ENCODE results near the gene TRMT61A.

TRMT61A gene

DNA sequence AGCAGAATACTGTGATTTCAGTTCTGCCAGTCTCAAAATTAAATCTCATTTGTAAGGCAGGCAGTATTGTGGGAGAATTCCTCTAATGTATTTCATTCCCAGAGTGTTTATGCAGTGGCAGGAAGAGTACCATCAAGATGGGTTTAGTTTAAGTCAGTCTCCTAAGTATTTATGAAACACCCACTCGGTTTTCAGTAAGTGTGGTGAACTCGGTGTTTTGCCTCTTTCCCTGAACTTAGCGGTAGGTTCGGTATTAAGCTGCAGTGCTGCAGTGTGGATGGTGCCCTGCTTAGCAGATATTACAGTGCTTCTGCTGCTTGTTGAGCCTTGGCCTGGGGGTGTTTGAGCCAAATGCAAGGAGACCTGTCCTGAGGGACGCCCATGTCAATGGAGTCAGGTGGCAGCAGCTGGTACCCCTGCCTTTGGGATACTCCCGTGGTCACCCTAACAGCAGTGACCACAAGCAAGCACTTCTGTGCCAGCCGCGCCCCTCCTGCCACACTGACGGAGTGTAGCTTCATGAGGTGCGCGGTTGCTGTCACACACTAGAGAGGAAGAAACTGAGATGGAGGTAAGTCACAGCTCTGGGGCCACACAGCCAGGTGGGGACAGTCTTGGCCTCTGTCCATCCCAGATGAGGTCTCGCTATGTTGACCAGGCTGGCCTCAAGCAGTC is 49.5 kb downstream of the TRMT61A start:
- Histone ChIP-seq H3K36me3 (ENCODE audit: control insufficient read depth, insufficient read depth, low read length) (peaks cover 69% of the 10 kb centered on the region), H3K4me3 (ENCODE audit: extremely low read depth, insufficient read depth, low read length, poor library complexity, severe bottlenecking) (no peak overlapping the region), H3K4me1 (ENCODE audit: control insufficient read depth, insufficient read depth, low read length, poor library complexity, severe bottlenecking) (peaks cover 15% of the 10 kb centered on the region), H3K9me3 (ENCODE audit: control insufficient read depth, low read length) (no peaks in the 10 kb centered on the region), H3K27ac (ENCODE audit: low read depth, low read length, severe bottlenecking) (no peak overlapping the region)
- 97 to 98% methylated on average over 12 of the region's 12 CpGs for WGBS, 2 experiments (ENCODE audit: insufficient coverage in 2 of 2)

GRCh38 chr14:103581206-103581605 is 52.2 kb downstream of the TRMT61A start:
- Histone ChIP-seq H3K4me3 (ENCODE audit: extremely low read depth, insufficient read depth, low read length, poor library complexity, severe bottlenecking) (no peak overlapping the region), H3K9me3 (ENCODE audit: control insufficient read depth, low read length) (no peaks in the 10 kb centered on the region)
- 98% methylated on average over 9 to 10 of the region's 11 CpGs for WGBS, 2 experiments (ENCODE audit: insufficient coverage in 2 of 2)

GRCh38 chr14:103581954-103582703 is 53.1 kb downstream of the TRMT61A start:
- 97 to 98% methylated on average over 26 of the region's 26 CpGs for WGBS, 2 experiments (ENCODE audit: insufficient coverage in 2 of 2)
- Histone ChIP-seq H3K36me3 (ENCODE audit: control insufficient read depth, insufficient read depth, low read length) (peaks cover 52% of the 10 kb centered on the region), H3K4me3 (ENCODE audit: extremely low read depth, insufficient read depth, low read length, poor library complexity, severe bottlenecking) (no peak overlapping the region), H3K27ac (ENCODE audit: low read depth, low read length, severe bottlenecking) (no peak overlapping the region), H3K9me3 (ENCODE audit: control insufficient read depth, low read length) (no peaks in the 10 kb centered on the region), H3K4me1 (ENCODE audit: control insufficient read depth, insufficient read depth, low read length, poor library complexity, severe bottlenecking) (peaks cover 1% of the 10 kb centered on the region)

More at GRCh38 chr14:103581206-103581605, 52.2 kb downstream of the TRMT61A start:
- peaks cover 10% of the 10 kb centered on the region for H3K4me1 ChIP-seq (ENCODE audit: control insufficient read depth, insufficient read depth, low read length, poor library complexity, severe bottlenecking)
- H3K36me3 ChIP-seq (ENCODE audit: control insufficient read depth, insufficient read depth, low read length) = peaks cover 55% of the 10 kb centered on the region
- H3K27ac ChIP-seq (ENCODE audit: low read depth, low read length, severe bottlenecking) = no peak overlapping the region

- 93 to 96% methylated on average over 7 to 8 of the region's 11 CpGs for WGBS, 2 experiments (ENCODE audit: insufficient coverage in 2 of 2)
- H3K36me3 ChIP-seq (ENCODE audit: control insufficient read depth, insufficient read depth, low read length) = peaks cover 46% of the 10 kb centered on the region
- no peak overlapping the region for H3K4me3 ChIP-seq (ENCODE audit: extremely low read depth, insufficient read depth, low read length, poor library complexity, severe bottlenecking)
- no peaks in the 10 kb centered on the region for H3K4me1 ChIP-seq (ENCODE audit: control insufficient read depth, insufficient read depth, low read length, poor library complexity, severe bottlenecking)
- no peaks in the 10 kb centered on the region for H3K9me3 ChIP-seq (ENCODE audit: control insufficient read depth, low read length)
- H3K27ac ChIP-seq (ENCODE audit: low read depth, low read length, severe bottlenecking) = no peak overlapping the region
Observed at GRCh38 chr14:103584326-103584915, 55.4 kb downstream of the TRMT61A start.

Data from mesodermal cell (in vitro differentiated cells).